Effector memory CD8-positive, alpha-beta T cell (primary cell): ENCODE measurements around the gene CPA1.

Source experiments
- ATAC-seq: fragments of 150-1000 bp; cut with Tn5 transposase; replicated peaks from 2 replicates; pipeline ENCODE4 v1.10.0; 2021; ENCODE audit warnings: mild to moderate bottlenecking, moderate library complexity
- DNase-seq, 3 experiments: peaks; one replicate each; pipeline ENCODE4 v3.0.0; 2021
- H3K27ac Mint-ChIP-seq, 2 donors: one replicate each; pipeline ENCODE4 v1.8.0; 2022; ENCODE audit warnings: mild to moderate bottlenecking in 2 of 2, mixed read lengths in 2 of 2, moderate library complexity in 2 of 2
- H3K27me3 Mint-ChIP-seq, 2 donors: one replicate each; pipeline ENCODE4 v1.8.0; 2022; ENCODE audit warnings: mixed read lengths in 2 of 2
- H3K36me3 Mint-ChIP-seq: one replicate; pipeline ENCODE4 v1.8.0; 2022; ENCODE audit warnings: mild to moderate bottlenecking, moderate library complexity, mixed read lengths; ENCODE audit not compliant: insufficient read depth
- H3K4me1 Mint-ChIP-seq, 2 donors: one replicate each; pipeline ENCODE4 v1.8.0; 2022; ENCODE audit warnings: low read depth in 2 of 2, mixed read lengths in 2 of 2
- H3K4me3 Mint-ChIP-seq, 2 donors: one replicate each; pipeline ENCODE4 v1.8.0; 2022; ENCODE audit warnings: mild to moderate bottlenecking in 2 of 2, mixed read lengths in 2 of 2, moderate library complexity in 2 of 2
- H3K9me3 Mint-ChIP-seq, 2 donors: one replicate each; pipeline ENCODE4 v1.8.0; 2022; ENCODE audit warnings: mixed read lengths in 2 of 2
- total RNA-seq, 9 experiments: gene quantifications; one replicate each; lab custom pipeline; 2026; lab: John Stamatoyannopoulos, UW

CPA1 gene
- 0 to 0.06 (median 0) reads per million in 9 experiments for total RNA-seq

- no peak within 1 kb of the TSS for H3K4me3 Mint-ChIP-seq
- no peak for ATAC-seq
- no peak for DNase-seq
- H3K36me3 Mint-ChIP-seq, result no peaks in the 10 kb centered on the region
- H3K4me1 Mint-ChIP-seq, result no peaks in the 10 kb centered on the region
- H3K9me3 Mint-ChIP-seq, result peaks cover 2 to 8% of the 10 kb centered on the region in 2 donors
- H3K27ac Mint-ChIP-seq, result no peak within 1 kb of the TSS
- peaks cover 5 to 25% of the 10 kb centered on the region in 2 donors for H3K27me3 Mint-ChIP-seq
Observed at GRCh38 chr7:130379921-130380860, at the start of gene CPA1. Gene CPA1 (plus strand): TSS chr7:130380494. CDS start chr7:130380521, 27 bp downstream.

GRCh38 chr7:130332259-130333053, 47.8 kb upstream of the CPA1 start:
- no peak for ATAC-seq
- Mint-ChIP-seq H3K4me1 (peaks cover 0 to 1% of the 10 kb centered on the region in 2 donors), H3K9me3 (no peaks in the 10 kb centered on the region), H3K27ac (no peak overlapping the region), H3K27me3 (peaks cover 15 to 26% of the 10 kb centered on the region in 2 donors), H3K36me3 (no peaks in the 10 kb centered on the region), H3K4me3 (no peak overlapping the region)
- DNase-seq, result no peak

GRCh38 chr7:130333832-130334231, 46.5 kb upstream of the CPA1 start:
- H3K36me3 Mint-ChIP-seq, result no peaks in the 10 kb centered on the region
- H3K27me3 Mint-ChIP-seq, result peaks cover 15 to 33% of the 10 kb centered on the region in 2 donors
- DNase-seq (no peak), ATAC-seq (no peak)
- peaks cover 0 to 1% of the 10 kb centered on the region in 2 donors for H3K4me1 Mint-ChIP-seq
- no peaks in the 10 kb centered on the region for H3K9me3 Mint-ChIP-seq
- H3K4me3 Mint-ChIP-seq, result no peak overlapping the region
- no peak overlapping the region for H3K27ac Mint-ChIP-seq

GRCh38 chr7:130334274-130334673, 46.0 kb upstream of the CPA1 start:
- H3K9me3 Mint-ChIP-seq, result no peaks in the 10 kb centered on the region
- no peak overlapping the region for H3K4me3 Mint-ChIP-seq
- DNase-seq (no peak), ATAC-seq (no peak)
- H3K27ac Mint-ChIP-seq, result no peak overlapping the region
- H3K36me3 Mint-ChIP-seq, result no peaks in the 10 kb centered on the region
- peaks cover 15 to 33% of the 10 kb centered on the region in 2 donors for H3K27me3 Mint-ChIP-seq
- H3K4me1 Mint-ChIP-seq, result peaks cover 0 to 1% of the 10 kb centered on the region in 2 donors

- Mint-ChIP-seq H3K4me3 (no peak overlapping the region), H3K4me1 (peaks cover 0 to 1% of the 10 kb centered on the region in 2 donors), H3K27ac (no peak overlapping the region), H3K27me3 (peaks cover 12 to 20% of the 10 kb centered on the region in 2 donors), H3K9me3 (no peaks in the 10 kb centered on the region), H3K36me3 (no peaks in the 10 kb centered on the region)
- DNase-seq (no peak), ATAC-seq (no peak)
Observed at GRCh38 chr7:130337410-130337971, 42.8 kb upstream of the CPA1 start.

GRCh38 chr7:130338233-130338632, 42.1 kb upstream of the CPA1 start:
- no peak for ATAC-seq
- Mint-ChIP-seq H3K27ac (no peak overlapping the region), H3K27me3 (peaks cover 12 to 20% of the 10 kb centered on the region in 2 donors), H3K9me3 (no peaks in the 10 kb centered on the region), H3K4me1 (peaks cover 0 to 1% of the 10 kb centered on the region in 2 donors), H3K4me3 (no peak overlapping the region), H3K36me3 (no peaks in the 10 kb centered on the region)
- no peak for DNase-seq

- Mint-ChIP-seq H3K27me3 (peaks cover 6 to 26% of the 10 kb centered on the region in 2 donors), H3K4me1 (no peaks in the 10 kb centered on the region), H3K9me3 (no peaks in the 10 kb centered on the region), H3K4me3 (no peak overlapping the region), H3K36me3 (no peaks in the 10 kb centered on the region), H3K27ac (no peak overlapping the region)
- DNase-seq, result no peak
- no peak for ATAC-seq
Observed at GRCh38 chr7:130341882-130342281, 38.4 kb upstream of the CPA1 start.

GRCh38 chr7:130342701-130343380, 37.5 kb upstream of the CPA1 start:
- no peak for ATAC-seq
- Mint-ChIP-seq H3K4me1 (no peaks in the 10 kb centered on the region), H3K27ac (no peak overlapping the region), H3K4me3 (no peak overlapping the region), H3K27me3 (peaks cover 14 to 32% of the 10 kb centered on the region in 2 donors), H3K9me3 (no peaks in the 10 kb centered on the region), H3K36me3 (no peaks in the 10 kb centered on the region)
- DNase-seq, result no peak

- ATAC-seq (no peak), DNase-seq (no peak)
- Mint-ChIP-seq H3K4me3 (no peak within 1 kb of the TSS), H3K9me3 (no peaks in the 10 kb centered on the region), H3K4me1 (no peaks in the 10 kb centered on the region), H3K36me3 (peaks cover 3% of the 10 kb centered on the region), H3K27me3 (peaks cover 22 to 36% of the 10 kb centered on the region in 2 donors), H3K27ac (no peak within 1 kb of the TSS)
Observed at GRCh38 chr7:130344271-130344866, 35.9 kb upstream of the CPA1 start, which contains the start of gene CPA5. Gene CPA5 (plus strand): TSS chr7:130344816. CDS start chr7:130346486, 1,670 bp downstream.

GRCh38 chr7:130345136-130345535, 35.2 kb upstream of the CPA1 start:
- DNase-seq (no peak), ATAC-seq (no peak)
- Mint-ChIP-seq H3K9me3 (no peaks in the 10 kb centered on the region), H3K4me1 (no peaks in the 10 kb centered on the region), H3K27ac (no peak overlapping the region), H3K4me3 (no peak overlapping the region), H3K36me3 (peaks cover 3% of the 10 kb centered on the region), H3K27me3 (peaks cover 25 to 41% of the 10 kb centered on the region in 2 donors)

GRCh38 chr7:130345725-130346124, 34.6 kb upstream of the CPA1 start:
- H3K27ac Mint-ChIP-seq, result no peak overlapping the region
- H3K36me3 Mint-ChIP-seq, result peaks cover 3% of the 10 kb centered on the region
- H3K4me3 Mint-ChIP-seq, result no peak overlapping the region
- H3K9me3 Mint-ChIP-seq, result no peaks in the 10 kb centered on the region
- DNase-seq, result no peak
- peaks cover 31 to 47% of the 10 kb centered on the region in 2 donors for H3K27me3 Mint-ChIP-seq
- ATAC-seq, result no peak
- no peaks in the 10 kb centered on the region for H3K4me1 Mint-ChIP-seq

GRCh38 chr7:130346177-130346905, 34.0 kb upstream of the CPA1 start:
- H3K27me3 Mint-ChIP-seq, result peaks cover 36 to 53% of the 10 kb centered on the region in 2 donors
- no peak overlapping the region for H3K27ac Mint-ChIP-seq
- DNase-seq, result no peak
- H3K9me3 Mint-ChIP-seq, result no peaks in the 10 kb centered on the region
- no peak for ATAC-seq
- peaks cover 3% of the 10 kb centered on the region for H3K36me3 Mint-ChIP-seq
- H3K4me1 Mint-ChIP-seq, result peaks cover 0 to under 1% of the 10 kb centered on the region in 2 donors
- no peak overlapping the region for H3K4me3 Mint-ChIP-seq
